Esophagus squamous epithelium (tissue), 5 donors: ENCODE data around the gene COCH. TPM values are rescaled to one million over a fixed set of nuclear protein-coding genes. Genes with fewer than 3 reads are reported as not detected.

ENCODE experiments used
- DNase-seq: peaks from one replicate; lab custom pipeline; 2025; lab: John Stamatoyannopoulos, UW
- H3K27ac ChIP-seq, 4 donors: fragments of 200-600 bp; sonication (generic); one replicate each; pipeline ENCODE4 v1.5.1; 2016 to 2019; ENCODE audit warnings: mild to moderate bottlenecking in 1 of 4
- H3K27me3 ChIP-seq, 4 donors: fragments of 200-600 bp; sonication (generic); 1 replicate in 3 of 4; 2 replicates in 1 of 4; pipeline versions ENCODE4 v1.5.1 to v1.6.0; 2017 to 2021; ENCODE audit warnings: antibody characterized with exemption in 1 of 4
- H3K36me3 ChIP-seq, 3 donors: fragments of 200-600 bp; sonication (generic); one replicate each; pipeline ENCODE4 v1.5.1; 2016 to 2019
- H3K4me1 ChIP-seq, 3 donors: fragments of 200-600 bp; sonication (generic); one replicate each; pipeline ENCODE4 v1.5.1; 2017 to 2019
- H3K4me3 ChIP-seq, 4 donors: fragments of 200-600 bp; sonication (generic); 1 replicate in 3 of 4; 2 replicates in 1 of 4; pipeline ENCODE4 v1.5.1; 2016 to 2019; ENCODE audit warnings: mild to moderate bottlenecking in 2 of 4, moderate library complexity in 1 of 4
- H3K9me3 ChIP-seq, 3 donors: fragments of 200-600 bp; sonication (generic); one replicate each; pipeline ENCODE4 v1.5.1; 2016 to 2019
- CTCF ChIP-seq, 6 experiments: fragments of 450-650 bp in 4 of 6; fragments of 200-600 bp in 2 of 6; sonication (generic) in 2 of 6; IDR thresholded peaks; one replicate each; pipeline ENCODE4 v1.5.1; 2016 to 2019; ENCODE audit warnings: antibody characterized with exemption in 6 of 6, mild to moderate bottlenecking in 4 of 6, moderate library complexity in 4 of 6
- POLR2A ChIP-seq, 4 donors: fragments of 450-650 bp; IDR thresholded peaks; one replicate each; pipeline ENCODE4 v1.6.1; 2017; ENCODE audit warnings: antibody characterized with exemption in 4 of 4, mild to moderate bottlenecking in 4 of 4, moderate library complexity in 3 of 4
- WGBS, 2 donors: methylation state at CpG; one replicate each; pipeline ENCODE4 v1.1.5; 2018; 5-methylcytosine and 5-hydroxymethylcytosine counted together
- intact Hi-C: fragments of 100-400 bp; cut with DNase I; formaldehyde crosslinking; loops from one replicate; pipeline ENCODE4 v1.15.0; 2022
- total RNA-seq, 4 donors: library from RNA; depleted of rRNA; stranded (reverse); fragments of >200 nt; gene quantifications; one replicate each; pipeline ENCODE4 v1.1.0, GENCODE V29; 2016
- donor health status: DM: yes; HTN: yes; CAD: no.

COCH gene
- total RNA-seq, 4 donors from 2014 or later: 0.26 to 0.76 TPM; not detected in 2

- Histone ChIP-seq H3K4me1 (no peaks in the 10 kb centered on the region), H3K36me3 (peaks cover 0 to 94% (median 6%) of the 10 kb centered on the region in 3 donors), H3K9me3 (no peaks in the 10 kb centered on the region), H3K27ac (no peak overlapping the region), H3K27me3 (no peaks in the 10 kb centered on the region), H3K4me3 (no peak overlapping the region)
- TF ChIP-seq POLR2A (IDR thresholded peaks at IDR 0.05) (no peak), CTCF (IDR thresholded peaks at IDR 0.05) (no peak)
- DNase-seq: no peak
- intact Hi-C loops: no loop called here
Measured at GRCh38 chr14:30906752-30907658, 32.6 kb downstream of the COCH start.

- Histone ChIP-seq H3K27me3 (no peaks in the 10 kb centered on the region), H3K27ac (no peak overlapping the region), H3K4me1 (no peaks in the 10 kb centered on the region), H3K36me3 (peaks cover 0 to 92% (median 6%) of the 10 kb centered on the region in 3 donors), H3K9me3 (no peaks in the 10 kb centered on the region), H3K4me3 (no peak overlapping the region)
- intact Hi-C loops: no loop called here
- 95 to 96% methylated on average over 1 of the region's 1 CpG for WGBS, 2 donors
- TF ChIP-seq POLR2A (IDR thresholded peaks at IDR 0.05) (no peak), CTCF (IDR thresholded peaks at IDR 0.05) (no peak)
- no peak for DNase-seq
Measured at GRCh38 chr14:30907659-30908057, 33.3 kb downstream of the COCH start.

- WGBS, 2 donors: 76 to 86% methylated on average over 2 of the region's 2 CpGs
- TF ChIP-seq POLR2A (IDR thresholded peaks at IDR 0.05): no peak
- no peak for TF ChIP-seq CTCF (IDR thresholded peaks at IDR 0.05)
- H3K27me3 ChIP-seq: no peaks in the 10 kb centered on the region
- no peak overlapping the region for H3K27ac ChIP-seq
- H3K4me1 ChIP-seq: no peaks in the 10 kb centered on the region
- intact Hi-C loops: no loop called here
- H3K9me3 ChIP-seq: no peaks in the 10 kb centered on the region
- DNase-seq: no peak
- H3K4me3 ChIP-seq: no peak overlapping the region
- H3K36me3 ChIP-seq: peaks cover 0 to 83% (median 6%) of the 10 kb centered on the region in 3 donors
Measured at GRCh38 chr14:30908826-30909225, 34.5 kb downstream of the COCH start.

- no peaks in the 10 kb centered on the region for H3K4me1 ChIP-seq
- H3K4me3 ChIP-seq: no peak overlapping the region
- intact Hi-C loops: no loop called here
- no peak for DNase-seq
- TF ChIP-seq CTCF (IDR thresholded peaks at IDR 0.05): no peak
- TF ChIP-seq POLR2A (IDR thresholded peaks at IDR 0.05): no peak
- H3K9me3 ChIP-seq: no peaks in the 10 kb centered on the region
- no peaks in the 10 kb centered on the region for H3K27me3 ChIP-seq
- 86 to 95% methylated on average over 1 of the region's 1 CpG for WGBS, 2 donors
- H3K36me3 ChIP-seq: peaks cover 0 to 47% (median 0%) of the 10 kb centered on the region in 3 donors
- H3K27ac ChIP-seq: no peak overlapping the region
Measured at GRCh38 chr14:30914812-30915211, 40.5 kb downstream of the COCH start.

- H3K4me1 ChIP-seq: no peaks in the 10 kb centered on the region
- intact Hi-C loops: no loop called here
- H3K27me3 ChIP-seq: no peaks in the 10 kb centered on the region
- DNase-seq: no peak
- H3K27ac ChIP-seq: no peak overlapping the region
- H3K4me3 ChIP-seq: no peak overlapping the region
- 55 to 56% methylated on average over 2 of the region's 2 CpGs for WGBS, 2 donors
- no peaks in the 10 kb centered on the region for H3K9me3 ChIP-seq
- peaks cover 0 to 39% (median 0%) of the 10 kb centered on the region in 3 donors for H3K36me3 ChIP-seq
- TF ChIP-seq CTCF (IDR thresholded peaks at IDR 0.05) (no peak), POLR2A (IDR thresholded peaks at IDR 0.05) (no peak)
Measured at GRCh38 chr14:30915596-30915995, 41.2 kb downstream of the COCH start.
